Muscle of arm (tissue), 12 donors: Measurements from ENCODE around the gene CLMP. TPM values are rescaled to one million over a fixed set of nuclear protein-coding genes. Genes with fewer than 3 reads are reported as not detected.
"Not testable (repeated sequence)": the region's sequence is repeated elsewhere in the genome, so short reads cannot be mapped to it uniquely, and the experiment has no call there.

Experiments
- DNase-seq: peaks from one replicate; pipeline ENCODE4 v3.0.0-alpha.2; 2013
- polyA plus RNA-seq, 12 donors: library from polyadenylated mRNA; unstranded; fragments of 120-200 nt; gene quantifications; one replicate each; pipeline ENCODE4 v1.2.1, GENCODE V29; 2013; ENCODE audit not compliant: insufficient read length in 12 of 12

The CLMP gene
- polyA plus RNA-seq, 12 donors: 12.3 to 53.7 (median 18.8) TPM; not detected in 1

DNA sequence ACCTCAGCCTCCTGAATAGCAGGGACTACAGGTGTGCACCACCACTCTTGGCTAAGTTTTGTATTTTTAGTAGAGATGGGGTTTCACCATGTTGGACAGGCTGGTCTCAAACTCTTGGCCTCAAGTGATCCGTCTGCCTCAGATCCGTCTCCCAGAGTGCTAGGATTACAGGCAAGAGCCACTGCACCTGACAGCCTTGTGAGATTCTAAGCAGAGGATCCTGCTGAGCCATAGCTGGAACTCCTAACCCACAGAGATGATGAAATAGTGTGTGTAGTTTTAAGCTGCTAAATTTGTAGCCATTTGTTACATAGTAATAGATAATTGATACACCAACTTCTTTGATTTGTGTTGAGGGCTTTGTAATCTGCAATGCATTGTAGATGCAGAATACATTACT lies 51.1 kb downstream of the CLMP start:
- no peak for DNase-seq

DNA sequence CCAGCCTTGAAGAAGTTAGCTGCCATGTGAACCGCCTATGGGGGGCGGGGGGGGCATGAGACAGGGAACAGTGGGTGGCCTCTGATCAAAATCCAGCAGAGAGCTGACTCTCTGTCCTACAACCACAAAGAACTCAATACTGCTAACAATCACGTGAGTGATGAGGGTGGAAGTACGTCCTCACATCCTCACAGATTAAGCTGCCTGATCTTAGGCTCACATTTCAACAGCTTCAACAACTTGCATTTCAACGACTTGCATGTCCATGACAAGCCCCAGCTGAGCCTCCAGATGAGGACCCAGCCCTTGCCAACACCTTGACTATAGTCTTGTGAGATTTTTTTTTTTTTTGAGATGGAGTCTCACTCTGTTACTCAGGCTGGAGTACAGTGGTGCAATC lies 51.6 kb downstream of the CLMP start:
- DNase-seq: no peak

- no peak for DNase-seq
Observed at GRCh38 chr11:123139206-123139605, 55.8 kb downstream of the CLMP start.

DNA sequence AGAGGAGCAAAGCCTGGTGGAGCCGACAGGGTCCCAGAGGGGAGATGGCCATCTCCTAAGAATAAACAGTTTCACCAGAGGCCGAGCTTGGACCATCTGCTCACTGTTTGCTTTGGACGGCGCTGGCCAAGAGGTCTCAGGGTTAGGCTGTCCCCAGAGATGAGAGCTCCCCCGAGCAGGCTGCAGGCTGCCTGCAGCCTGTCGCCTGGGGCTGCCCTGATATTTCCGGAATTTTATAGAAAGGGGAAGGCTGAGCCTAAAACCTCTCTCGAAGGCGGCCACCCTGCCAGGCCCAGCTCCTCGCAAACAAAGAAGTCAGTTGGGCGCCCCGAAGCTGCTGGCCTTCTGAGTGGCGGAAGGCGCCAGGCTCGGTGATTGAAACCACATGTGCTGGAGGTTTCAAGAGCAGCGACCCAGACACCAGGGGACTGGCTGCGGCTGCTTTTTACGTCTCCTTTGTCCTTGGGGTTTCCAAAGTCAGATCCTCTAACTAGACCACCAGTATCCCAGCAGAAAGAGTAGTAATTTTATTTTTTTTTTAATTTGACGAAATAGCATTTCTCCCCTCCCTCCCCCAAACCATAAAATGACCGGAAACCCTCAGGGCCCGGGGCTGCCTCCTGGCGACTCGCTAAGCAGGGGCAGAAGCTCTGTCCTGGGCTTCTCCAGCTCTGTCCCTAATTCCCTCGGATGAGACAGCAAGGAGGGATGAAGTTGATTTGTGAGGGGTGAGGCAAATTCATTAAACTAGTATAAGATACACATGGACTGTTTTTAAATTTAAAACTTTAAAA lies 57.4 kb downstream of the CLMP start:
- DNase-seq: peak; percentile 79

- DNase-seq: no peak
Observed at GRCh38 chr11:123135863-123136446, 59.1 kb downstream of the CLMP start.

- DNase-seq: no peak
Observed at GRCh38 chr11:123132881-123133280, 62.2 kb downstream of the CLMP start.

DNA sequence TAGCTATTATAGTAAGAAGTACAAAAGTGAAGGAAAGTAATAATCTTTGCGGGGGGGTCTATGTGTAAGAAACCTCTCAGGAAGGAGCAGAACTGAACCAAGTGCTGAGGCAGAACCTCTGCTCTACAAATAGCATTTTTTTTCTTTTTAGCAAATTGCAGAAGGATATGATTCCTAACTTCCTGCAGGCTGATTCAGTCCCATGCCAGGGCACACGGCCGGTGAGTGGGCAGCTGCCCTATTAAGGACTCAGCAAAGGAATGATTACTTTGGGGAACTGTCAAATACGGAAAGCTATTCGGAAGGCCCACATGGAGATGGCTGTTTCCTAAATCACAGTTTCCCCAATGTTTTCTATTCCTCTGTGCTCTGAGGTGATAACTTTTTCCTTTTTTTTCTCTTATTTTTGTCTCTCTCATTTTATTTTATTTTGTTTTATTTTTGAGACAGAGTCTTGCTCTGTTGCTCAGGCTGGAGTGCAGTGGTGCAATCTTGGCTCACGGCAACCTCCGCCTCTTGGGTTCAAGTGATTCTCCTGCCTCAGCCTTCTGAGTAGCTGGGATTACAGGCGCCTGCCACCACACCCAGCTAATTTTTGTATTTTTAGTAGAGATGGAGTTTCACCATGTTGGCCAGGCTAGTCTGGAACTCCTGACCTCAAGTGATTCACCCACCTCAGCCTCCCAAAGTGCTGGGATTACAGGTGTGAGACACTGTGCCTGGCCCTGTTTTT lies 62.8 kb downstream of the CLMP start:
- not testable (repeated sequence) for DNase-seq

GRCh38 chr11:123129920-123130319 lies 65.1 kb downstream of the CLMP start:
- no peak for DNase-seq

DNA sequence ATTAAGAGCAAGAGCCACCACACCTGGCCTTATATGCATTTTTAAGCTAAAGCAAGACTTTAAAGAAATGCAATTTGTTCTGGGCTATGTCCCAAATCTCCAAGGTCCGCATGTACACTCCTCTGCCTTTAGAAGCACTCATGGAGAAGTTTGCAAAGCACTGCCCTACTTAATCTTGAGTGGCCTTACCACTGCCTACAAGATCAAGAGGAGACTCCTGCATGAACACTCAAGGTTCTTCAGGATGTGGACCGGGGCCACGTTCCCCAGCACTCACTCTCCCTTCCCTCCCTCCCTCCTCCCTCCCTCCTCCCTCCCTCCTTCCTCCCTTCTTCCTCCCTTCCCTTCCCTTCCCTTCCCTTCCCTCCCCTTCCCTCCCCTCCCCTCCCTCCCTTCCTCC lies 69.9 kb downstream of the CLMP start:
- DNase-seq: no peak

DNA sequence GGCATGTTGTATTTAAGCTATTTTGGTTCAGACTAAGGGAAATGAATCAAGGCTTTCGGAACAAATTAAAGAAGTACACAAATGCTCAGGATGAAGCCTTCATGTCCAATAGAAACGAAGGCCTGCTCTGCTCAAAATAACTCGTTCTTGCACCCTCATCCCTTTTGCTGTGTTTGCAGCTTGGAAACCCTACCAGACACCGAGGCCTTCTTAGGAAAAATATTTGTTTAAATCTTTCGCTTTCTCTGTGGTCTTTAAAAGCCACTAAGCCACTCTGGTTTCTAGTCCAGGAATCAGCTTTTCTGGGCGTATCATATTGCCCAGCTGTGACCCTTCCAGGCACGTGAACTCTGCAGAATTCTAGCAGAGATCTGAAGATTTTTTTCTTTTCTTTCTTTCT lies 72.2 kb downstream of the CLMP start:
- no peak for DNase-seq

DNA sequence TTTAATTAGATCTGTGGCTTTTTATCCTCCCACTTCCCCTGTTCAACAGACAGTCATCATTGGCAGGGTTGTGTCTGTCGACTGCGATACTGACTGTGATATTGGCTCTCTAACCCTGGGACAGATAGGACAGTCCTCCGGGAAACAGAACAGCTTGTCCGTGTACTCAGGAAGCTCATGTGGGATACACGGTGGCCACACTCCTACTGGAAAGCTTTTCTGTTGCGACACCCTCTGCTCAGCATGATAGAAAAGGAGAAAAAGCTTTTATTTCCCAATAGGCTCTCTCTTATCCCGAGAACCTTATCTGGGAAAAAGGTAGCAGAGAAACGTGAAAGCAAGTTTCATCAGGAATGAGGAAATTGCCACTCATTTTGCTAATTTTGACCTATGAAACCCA lies 72.7 kb downstream of the CLMP start:
- no peak for DNase-seq

GRCh38 chr11:123116486-123116885 lies 78.6 kb downstream of the CLMP start:
- no peak for DNase-seq

GRCh38 chr11:123111465-123111864 lies 83.6 kb downstream of the CLMP start:
- DNase-seq: no peak

GRCh38 chr11:123110397-123110796 lies 84.7 kb downstream of the CLMP start:
- DNase-seq: no peak

- DNase-seq: no peak
Observed at GRCh38 chr11:123107945-123108495, 87.0 kb downstream of the CLMP start.

GRCh38 chr11:123104697-123105096 lies 90.4 kb downstream of the CLMP start:
- no peak for DNase-seq

DNA sequence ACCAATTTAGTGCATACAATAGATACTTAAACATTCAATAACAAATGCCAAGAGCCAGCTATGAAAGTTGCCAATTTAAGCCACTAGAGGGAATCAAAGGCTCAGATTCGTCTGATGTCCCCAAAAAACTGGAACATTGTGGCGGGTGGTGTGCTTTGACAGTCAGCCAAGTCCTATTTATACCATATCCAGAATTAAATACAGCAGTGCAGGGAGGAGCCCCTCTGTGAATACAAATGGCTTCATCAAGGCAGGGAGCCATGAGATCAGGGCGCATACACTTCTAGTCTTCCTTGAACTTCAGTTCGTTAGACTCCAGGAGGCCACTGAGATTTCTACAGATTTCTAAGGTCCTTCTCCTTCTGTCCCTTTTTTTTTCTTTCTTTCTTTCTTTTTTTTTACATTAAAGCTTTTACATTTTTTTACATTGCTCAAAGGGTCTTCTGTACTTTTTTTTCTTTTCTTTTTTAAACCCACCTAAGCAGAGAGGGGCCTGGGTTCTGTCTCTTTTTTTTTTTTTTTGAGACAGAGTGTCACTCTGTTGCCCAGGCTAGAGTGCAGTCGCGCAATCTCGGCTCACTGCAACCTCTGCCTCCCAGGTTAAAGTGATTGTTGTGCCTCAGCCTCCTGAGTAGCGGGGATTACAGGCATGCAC lies 91.6 kb downstream of the CLMP start:
- DNase-seq: peak; percentile 80

- DNase-seq: peak; percentile 35
Observed at GRCh38 chr11:123100379-123101085, 94.5 kb downstream of the CLMP start.

DNA sequence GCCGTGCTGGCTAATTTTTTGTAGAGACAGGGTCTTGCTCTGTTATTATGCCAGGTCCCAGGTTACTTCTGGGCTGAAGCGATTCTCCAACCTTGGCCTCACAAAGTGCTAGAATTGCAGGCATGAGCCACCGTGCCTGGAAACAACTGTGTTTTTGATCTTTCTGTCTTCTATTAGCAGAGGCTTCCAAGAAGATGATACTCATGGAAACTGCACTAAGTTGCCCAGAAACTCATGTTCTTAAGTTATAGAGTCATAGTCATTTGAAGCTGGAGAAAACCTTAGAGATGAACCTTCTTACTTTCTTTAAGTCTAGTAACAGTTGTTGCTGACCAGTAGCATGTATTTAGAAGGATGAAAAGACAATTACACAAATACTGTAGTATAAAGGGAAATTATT lies 96.1 kb downstream of the CLMP start:
- peak; percentile 51 for DNase-seq

- no peak for DNase-seq
Observed at GRCh38 chr11:123093739-123094138, 101.3 kb downstream of the CLMP start.

GRCh38 chr11:123091506-123091905 lies 103.5 kb downstream of the CLMP start:
- no peak for DNase-seq
